ENCODE results near the gene IMPA2. TPM values are rescaled to one million over a fixed set of nuclear protein-coding genes. Genes with fewer than 3 reads are reported as not detected.

IMPA2 gene
- total RNA-seq, 1 experiment from 2014 or later, result 22.4 TPM

GRCh38 chr18:12041561-12041960 lies 60.3 kb downstream of the IMPA2 start:
- no peak for DNase-seq (ENCODE audit: low spot score)
- TF ChIP-seq CTCF (conservative IDR thresholded peaks at IDR 0.05; ENCODE audit: low read depth, low read length) (no peak), EZH2 (IDR thresholded peaks at IDR 0.05; ENCODE audit: borderline replicate concordance, low read depth, low read length, poor library complexity, severe bottlenecking) (no peak)
- H3K27ac ChIP-seq (ENCODE audit: low read depth, low read length, poor library complexity, severe bottlenecking), result no peak overlapping the region
- H3K27me3 ChIP-seq (replicated peaks; ENCODE audit: insufficient read depth, low read depth, low read length, poor library complexity), result no peaks in the 10 kb centered on the region
- ChIA-PET POLR2A (ENCODE audit: low non-redundant PET) (interaction anchor here (0.7 kb wide), 1 partner anchor 9 kb away, joined by 3 read pairs; no protein-coding TSS in a partner anchor), CTCF (no interaction called here)
- H3K4me1 ChIP-seq (ENCODE audit: insufficient read depth, low read length, poor library complexity, severe bottlenecking), result no peaks in the 10 kb centered on the region
- no peaks in the 10 kb centered on the region for H3K36me3 ChIP-seq (ENCODE audit: insufficient read depth, low read length, poor library complexity, severe bottlenecking)
- H3K4me3 ChIP-seq (ENCODE audit: low read depth, low read length, poor library complexity, severe bottlenecking), result no peak overlapping the region
- no TSS peak for BruUV-seq (replicated peaks)
- no peaks in the 10 kb centered on the region for H3K9me3 ChIP-seq (ENCODE audit: low read depth, low read length, poor library complexity, severe bottlenecking)
- intact Hi-C loops (cut with micrococcal nuclease; ENCODE audit: unreplicated experiment), result no loop called here

DNA sequence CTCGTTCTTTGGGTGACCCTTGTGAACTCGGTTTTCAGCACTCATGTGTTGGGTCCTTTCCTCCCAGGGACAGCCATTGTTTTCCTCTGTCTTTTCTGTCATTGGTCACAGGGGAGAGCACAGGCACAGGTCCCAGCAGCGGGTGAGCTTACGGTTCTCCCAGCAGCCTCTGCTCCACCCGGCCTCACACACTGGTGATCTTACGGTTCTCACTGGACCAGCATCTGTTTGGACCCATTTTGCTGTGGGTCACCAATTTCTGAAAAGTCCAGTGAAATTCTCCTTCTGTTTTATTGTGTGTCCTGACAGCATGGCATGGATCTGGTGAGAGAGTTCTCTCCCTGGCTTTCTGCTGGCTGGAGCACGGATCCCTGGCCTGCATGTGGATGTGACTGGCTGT lies 62.5 kb downstream of the IMPA2 start:
- POLR2A ChIA-PET (ENCODE audit: low non-redundant PET), result no interaction called here

GRCh38 chr18:12044591-12044990 lies 63.3 kb downstream of the IMPA2 start:
- ChIA-PET CTCF (no interaction called here), POLR2A (ENCODE audit: low non-redundant PET) (no interaction called here)
- Histone ChIP-seq H3K27ac (ENCODE audit: low read depth, low read length, poor library complexity, severe bottlenecking) (no peak overlapping the region), H3K27me3 (replicated peaks; ENCODE audit: insufficient read depth, low read depth, low read length, poor library complexity) (no peaks in the 10 kb centered on the region), H3K4me1 (ENCODE audit: insufficient read depth, low read length, poor library complexity, severe bottlenecking) (no peaks in the 10 kb centered on the region), H3K9me3 (ENCODE audit: low read depth, low read length, poor library complexity, severe bottlenecking) (no peaks in the 10 kb centered on the region), H3K36me3 (ENCODE audit: insufficient read depth, low read length, poor library complexity, severe bottlenecking) (no peaks in the 10 kb centered on the region), H3K4me3 (ENCODE audit: low read depth, low read length, poor library complexity, severe bottlenecking) (no peak overlapping the region)
- DNase-seq (ENCODE audit: low spot score), result no peak
- BruUV-seq (replicated peaks), result no TSS peak
- intact Hi-C loops (cut with micrococcal nuclease; ENCODE audit: unreplicated experiment), result no loop called here
- TF ChIP-seq CTCF (conservative IDR thresholded peaks at IDR 0.05; ENCODE audit: low read depth, low read length) (no peak), EZH2 (IDR thresholded peaks at IDR 0.05; ENCODE audit: borderline replicate concordance, low read depth, low read length, poor library complexity, severe bottlenecking) (no peak)

More for the DNA sequence above, 62.5 kb downstream of the IMPA2 start:
- no peak for DNase-seq (ENCODE audit: low spot score)
- Histone ChIP-seq H3K27me3 (replicated peaks; ENCODE audit: insufficient read depth, low read depth, low read length, poor library complexity) (no peaks in the 10 kb centered on the region), H3K36me3 (ENCODE audit: insufficient read depth, low read length, poor library complexity, severe bottlenecking) (no peaks in the 10 kb centered on the region), H3K4me3 (ENCODE audit: low read depth, low read length, poor library complexity, severe bottlenecking) (no peak overlapping the region), H3K4me1 (ENCODE audit: insufficient read depth, low read length, poor library complexity, severe bottlenecking) (no peaks in the 10 kb centered on the region), H3K27ac (ENCODE audit: low read depth, low read length, poor library complexity, severe bottlenecking) (no peak overlapping the region), H3K9me3 (ENCODE audit: low read depth, low read length, poor library complexity, severe bottlenecking) (no peaks in the 10 kb centered on the region)
- BruUV-seq (replicated peaks), result no TSS peak
- CTCF ChIA-PET, result no interaction called here
- no peak for TF ChIP-seq EZH2 (IDR thresholded peaks at IDR 0.05; ENCODE audit: borderline replicate concordance, low read depth, low read length, poor library complexity, severe bottlenecking)
- no peak for TF ChIP-seq CTCF (conservative IDR thresholded peaks at IDR 0.05; ENCODE audit: low read depth, low read length)
- intact Hi-C loops (cut with micrococcal nuclease; ENCODE audit: unreplicated experiment), result no loop called here

All from A673 (cell line).